ENCODE data around the gene ADAM23.

ADAM23 gene

GRCh38 chr2:206512999-206513398 is 69.7 kb downstream of the ADAM23 start:
- no peak for DNase-seq

GRCh38 chr2:206515580-206515979 is 72.2 kb downstream of the ADAM23 start:
- DNase-seq = no peak

GRCh38 chr2:206518997-206519396 is 75.7 kb downstream of the ADAM23 start:
- DNase-seq = no peak

GRCh38 chr2:206520450-206520849 is 77.1 kb downstream of the ADAM23 start:
- no peak for DNase-seq

- no peak for DNase-seq
Observed at GRCh38 chr2:206521115-206521514, 77.8 kb downstream of the ADAM23 start.

GRCh38 chr2:206521612-206522011 is 78.3 kb downstream of the ADAM23 start:
- no peak for DNase-seq

GRCh38 chr2:206526416-206526815 is 83.1 kb downstream of the ADAM23 start:
- no peak for DNase-seq

GRCh38 chr2:206527153-206527552 is 83.8 kb downstream of the ADAM23 start:
- DNase-seq = no peak

GRCh38 chr2:206530727-206531126 is 87.4 kb downstream of the ADAM23 start:
- DNase-seq = no peak

GRCh38 chr2:206531996-206532543 is 88.7 kb downstream of the ADAM23 start:
- DNase-seq = no peak

- DNase-seq = no peak
Observed at GRCh38 chr2:206533977-206534376, 90.6 kb downstream of the ADAM23 start.

GRCh38 chr2:206535260-206535986 is 92.1 kb downstream of the ADAM23 start:
- no peak for DNase-seq

GRCh38 chr2:206540757-206541156 is 97.4 kb downstream of the ADAM23 start:
- no peak for DNase-seq

- DNase-seq = no peak
Observed at GRCh38 chr2:206543073-206543472, 99.7 kb downstream of the ADAM23 start.

- DNase-seq = no peak
Observed at GRCh38 chr2:206548383-206548782, 105.1 kb downstream of the ADAM23 start.

GRCh38 chr2:206555721-206556120 is 112.4 kb downstream of the ADAM23 start:
- DNase-seq = no peak

GRCh38 chr2:206556357-206556949 is 113.1 kb downstream of the ADAM23 start:
- DNase-seq = peak; percentile 27 to 48 (median 38)

GRCh38 chr2:206557321-206557720 is 114.0 kb downstream of the ADAM23 start:
- DNase-seq = no peak

GRCh38 chr2:206558492-206558891 is 115.2 kb downstream of the ADAM23 start:
- DNase-seq = no peak

GRCh38 chr2:206561962-206562361 is 118.6 kb downstream of the ADAM23 start:
- DNase-seq = no peak

GRCh38 chr2:206562375-206562774 is 119.0 kb downstream of the ADAM23 start:
- DNase-seq = no peak

GRCh38 chr2:206563374-206563773 is 120.0 kb downstream of the ADAM23 start:
- no peak for DNase-seq

- no peak for DNase-seq
Observed at GRCh38 chr2:206565666-206566065, 122.3 kb downstream of the ADAM23 start.

- no peak for DNase-seq
Observed at GRCh38 chr2:206569470-206569869, 126.1 kb downstream of the ADAM23 start.

Data from suppressor macrophage treated with lipopolysaccharide for 1 hour (primary cell).